Measurements from ENCODE around the gene C16orf95.

C16orf95 gene

DNA sequence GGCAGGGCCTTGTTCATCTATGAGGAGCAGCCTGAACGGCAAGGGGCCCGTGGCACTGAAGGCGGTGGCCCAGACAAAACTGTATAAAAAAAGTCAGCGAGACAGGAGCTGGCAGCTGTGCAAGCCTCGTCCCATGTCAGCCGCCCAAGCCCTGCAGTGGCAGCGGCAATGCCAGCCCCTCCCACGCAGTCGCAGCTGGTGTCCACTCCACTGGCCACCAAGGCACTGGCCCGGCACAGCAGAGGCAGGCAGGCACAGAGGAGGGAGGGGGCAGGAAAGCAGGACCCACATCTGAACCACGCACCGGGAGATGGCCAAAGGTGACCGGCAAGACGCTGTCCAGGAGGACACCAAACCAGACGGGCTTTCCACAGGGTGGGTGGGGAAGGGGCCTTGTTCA, 15.9 kb upstream of the C16orf95 start:
- Histone ChIP-seq H3K4me1 (ENCODE audit: control insufficient read depth in 5 of 5, insufficient read depth in 5 of 5, low read length in 5 of 5) (peaks cover 0 to 40% (median 3%) of the 10 kb centered on the region in 5 donors), H3K36me3 (ENCODE audit: control insufficient read depth in 5 of 5, insufficient read depth in 5 of 5, low read length in 5 of 5) (peaks cover 0 to 84% (median 74%) of the 10 kb centered on the region in 5 donors), H3K4me3 (ENCODE audit: low read depth in 1 of 5, low read length in 5 of 5) (no peak overlapping the region), H3K9me3 (ENCODE audit: control insufficient read depth in 5 of 5, low read length in 5 of 5) (no peaks in the 10 kb centered on the region), H3K9ac (ENCODE audit: low read length in 5 of 5) (no peak overlapping the region), H3K27me3 (ENCODE audit: control insufficient read depth in 5 of 5, insufficient read depth in 4 of 5, low read length in 5 of 5) (peaks cover 0 to 2% (median 0%) of the 10 kb centered on the region in 5 donors), H3K27ac (ENCODE audit: low read depth, low read length) (no peak overlapping the region)

DNA sequence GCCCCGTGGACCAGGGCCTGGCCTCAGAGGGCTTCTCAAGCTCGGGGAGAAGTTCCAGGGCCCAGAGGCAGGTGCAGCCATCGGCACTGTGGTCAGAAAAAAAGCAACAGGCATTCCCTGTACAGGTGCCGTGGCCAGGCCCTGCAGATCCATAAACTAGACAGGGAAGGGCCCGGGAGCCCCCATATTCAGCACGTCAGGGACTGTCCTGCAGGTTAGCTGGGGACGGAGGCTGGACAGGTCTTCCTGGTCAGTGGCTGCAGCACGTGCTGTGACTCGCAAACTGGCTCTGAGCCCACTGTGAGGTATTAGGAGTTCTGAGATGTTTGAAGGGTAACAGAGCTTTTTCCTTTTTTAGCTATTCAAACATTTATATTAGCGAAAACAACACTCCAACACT, 15.0 kb upstream of the C16orf95 start:
- Histone ChIP-seq H3K4me3 (ENCODE audit: low read depth in 1 of 5, low read length in 5 of 5) (no peak overlapping the region), H3K9ac (ENCODE audit: low read length in 5 of 5) (no peak overlapping the region), H3K27me3 (ENCODE audit: control insufficient read depth in 5 of 5, insufficient read depth in 4 of 5, low read length in 5 of 5) (peaks cover 0 to 2% (median 0%) of the 10 kb centered on the region in 5 donors), H3K9me3 (ENCODE audit: control insufficient read depth in 5 of 5, low read length in 5 of 5) (no peaks in the 10 kb centered on the region), H3K27ac (ENCODE audit: low read depth, low read length) (no peak overlapping the region), H3K36me3 (ENCODE audit: control insufficient read depth in 5 of 5, insufficient read depth in 5 of 5, low read length in 5 of 5) (peaks cover 0 to 89% (median 78%) of the 10 kb centered on the region in 5 donors), H3K4me1 (ENCODE audit: control insufficient read depth in 5 of 5, insufficient read depth in 5 of 5, low read length in 5 of 5) (peaks cover 0 to 50% (median 3%) of the 10 kb centered on the region in 5 donors)

GRCh38 chr16:87331241-87331801, 14.1 kb upstream of the C16orf95 start:
- Histone ChIP-seq H3K4me1 (ENCODE audit: control insufficient read depth in 5 of 5, insufficient read depth in 5 of 5, low read length in 5 of 5) (peaks cover 0 to 58% (median 6%) of the 10 kb centered on the region in 5 donors), H3K27me3 (ENCODE audit: control insufficient read depth in 5 of 5, insufficient read depth in 4 of 5, low read length in 5 of 5) (peaks cover 0 to 2% (median 0%) of the 10 kb centered on the region in 5 donors), H3K9ac (ENCODE audit: low read length in 5 of 5) (no peak overlapping the region), H3K4me3 (ENCODE audit: low read depth in 1 of 5, low read length in 5 of 5) (no peak overlapping the region), H3K27ac (ENCODE audit: low read depth, low read length) (no peak overlapping the region), H3K9me3 (ENCODE audit: control insufficient read depth in 5 of 5, low read length in 5 of 5) (no peaks in the 10 kb centered on the region), H3K36me3 (ENCODE audit: control insufficient read depth in 5 of 5, insufficient read depth in 5 of 5, low read length in 5 of 5) (peaks cover 0 to 90% (median 77%) of the 10 kb centered on the region in 5 donors)

- H3K27me3 ChIP-seq (ENCODE audit: control insufficient read depth in 5 of 5, insufficient read depth in 4 of 5, low read length in 5 of 5), result peaks cover 0 to 2% (median 0%) of the 10 kb centered on the region in 5 donors
- no peaks in the 10 kb centered on the region for H3K9me3 ChIP-seq (ENCODE audit: control insufficient read depth in 5 of 5, low read length in 5 of 5)
- H3K36me3 ChIP-seq (ENCODE audit: control insufficient read depth in 5 of 5, insufficient read depth in 5 of 5, low read length in 5 of 5), result peaks cover 0 to 83% (median 70%) of the 10 kb centered on the region in 5 donors
- H3K9ac ChIP-seq (ENCODE audit: low read length in 5 of 5), result peak overlapping the region in 1 of 5 donors; percentile 73
- peaks cover 0 to 65% (median 6%) of the 10 kb centered on the region in 5 donors for H3K4me1 ChIP-seq (ENCODE audit: control insufficient read depth in 5 of 5, insufficient read depth in 5 of 5, low read length in 5 of 5)
- H3K27ac ChIP-seq (ENCODE audit: low read depth, low read length), result no peak overlapping the region
- no peak overlapping the region for H3K4me3 ChIP-seq (ENCODE audit: low read depth in 1 of 5, low read length in 5 of 5)
Observed at GRCh38 chr16:87330646-87331045, 13.5 kb upstream of the C16orf95 start.

DNA sequence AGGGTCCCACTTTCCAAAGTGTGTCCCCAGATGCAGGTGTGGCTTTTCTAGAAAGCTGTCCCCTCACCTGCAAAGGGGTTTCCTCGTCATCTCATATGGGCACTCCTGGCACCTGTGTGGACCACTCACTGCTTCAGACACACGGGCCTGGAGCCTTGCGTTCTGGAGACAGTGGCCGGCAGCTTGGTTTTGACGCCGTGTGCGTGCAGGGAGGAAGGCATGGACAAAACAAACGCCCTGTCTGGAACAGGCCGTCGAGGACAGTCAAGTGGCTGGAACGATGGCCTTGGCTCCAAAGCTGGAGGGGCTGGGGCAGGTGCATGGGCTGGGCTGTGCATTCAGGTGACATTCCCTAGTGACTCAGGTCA, 13.0 kb upstream of the C16orf95 start:
- Histone ChIP-seq H3K36me3 (ENCODE audit: control insufficient read depth in 5 of 5, insufficient read depth in 5 of 5, low read length in 5 of 5) (peaks cover 0 to 79% (median 66%) of the 10 kb centered on the region in 5 donors), H3K4me3 (ENCODE audit: low read depth in 1 of 5, low read length in 5 of 5) (no peak overlapping the region), H3K27ac (ENCODE audit: low read depth, low read length) (no peak overlapping the region), H3K9me3 (ENCODE audit: control insufficient read depth in 5 of 5, low read length in 5 of 5) (no peaks in the 10 kb centered on the region), H3K9ac (ENCODE audit: low read length in 5 of 5) (no peak overlapping the region), H3K4me1 (ENCODE audit: control insufficient read depth in 5 of 5, insufficient read depth in 5 of 5, low read length in 5 of 5) (peaks cover 0 to 69% (median 10%) of the 10 kb centered on the region in 5 donors), H3K27me3 (ENCODE audit: control insufficient read depth in 5 of 5, insufficient read depth in 4 of 5, low read length in 5 of 5) (peaks cover 0 to 2% (median 0%) of the 10 kb centered on the region in 5 donors)

GRCh38 chr16:87329436-87330256, 12.5 kb upstream of the C16orf95 start:
- no peak overlapping the region for H3K9ac ChIP-seq (ENCODE audit: low read length in 5 of 5)
- peaks cover 2 to 75% (median 15%) of the 10 kb centered on the region in 5 donors for H3K4me1 ChIP-seq (ENCODE audit: control insufficient read depth in 5 of 5, insufficient read depth in 5 of 5, low read length in 5 of 5)

GRCh38 chr16:87328846-87329245, 11.7 kb upstream of the C16orf95 start:
- H3K36me3 ChIP-seq (ENCODE audit: control insufficient read depth in 5 of 5, insufficient read depth in 5 of 5, low read length in 5 of 5), result peaks cover 0 to 65% (median 52%) of the 10 kb centered on the region in 5 donors
- H3K27ac ChIP-seq (ENCODE audit: low read depth, low read length), result no peak overlapping the region

More at GRCh38 chr16:87329436-87330256, 12.5 kb upstream of the C16orf95 start:
- H3K4me3 ChIP-seq (ENCODE audit: low read depth in 1 of 5, low read length in 5 of 5), result no peak overlapping the region
- peaks cover 0 to 73% (median 60%) of the 10 kb centered on the region in 5 donors for H3K36me3 ChIP-seq (ENCODE audit: control insufficient read depth in 5 of 5, insufficient read depth in 5 of 5, low read length in 5 of 5)
- no peak overlapping the region for H3K27ac ChIP-seq (ENCODE audit: low read depth, low read length)
- no peaks in the 10 kb centered on the region for H3K9me3 ChIP-seq (ENCODE audit: control insufficient read depth in 5 of 5, low read length in 5 of 5)
- H3K27me3 ChIP-seq (ENCODE audit: control insufficient read depth in 5 of 5, insufficient read depth in 4 of 5, low read length in 5 of 5), result peaks cover 0 to 2% (median 0%) of the 10 kb centered on the region in 5 donors

GRCh38 chr16:87327798-87328495, 10.8 kb upstream of the C16orf95 start:
- no peaks in the 10 kb centered on the region for H3K9me3 ChIP-seq (ENCODE audit: control insufficient read depth in 5 of 5, low read length in 5 of 5)
- no peak overlapping the region for H3K27ac ChIP-seq (ENCODE audit: low read depth, low read length)
- no peak overlapping the region for H3K4me3 ChIP-seq (ENCODE audit: low read depth in 1 of 5, low read length in 5 of 5)
- no peaks in the 10 kb centered on the region for H3K27me3 ChIP-seq (ENCODE audit: control insufficient read depth in 5 of 5, insufficient read depth in 4 of 5, low read length in 5 of 5)
- peaks cover 0 to 56% (median 43%) of the 10 kb centered on the region in 5 donors for H3K36me3 ChIP-seq (ENCODE audit: control insufficient read depth in 5 of 5, insufficient read depth in 5 of 5, low read length in 5 of 5)
- H3K4me1 ChIP-seq (ENCODE audit: control insufficient read depth in 5 of 5, insufficient read depth in 5 of 5, low read length in 5 of 5), result peaks cover 3 to 87% (median 18%) of the 10 kb centered on the region in 5 donors
- no peak overlapping the region for H3K9ac ChIP-seq (ENCODE audit: low read length in 5 of 5)

More at GRCh38 chr16:87328846-87329245, 11.7 kb upstream of the C16orf95 start:
- Histone ChIP-seq H3K27me3 (ENCODE audit: control insufficient read depth in 5 of 5, insufficient read depth in 4 of 5, low read length in 5 of 5) (no peaks in the 10 kb centered on the region), H3K4me3 (ENCODE audit: low read depth in 1 of 5, low read length in 5 of 5) (no peak overlapping the region), H3K9me3 (ENCODE audit: control insufficient read depth in 5 of 5, low read length in 5 of 5) (no peaks in the 10 kb centered on the region), H3K4me1 (ENCODE audit: control insufficient read depth in 5 of 5, insufficient read depth in 5 of 5, low read length in 5 of 5) (peaks cover 3 to 81% (median 18%) of the 10 kb centered on the region in 5 donors), H3K9ac (ENCODE audit: low read length in 5 of 5) (no peak overlapping the region)

- H3K4me1 ChIP-seq (ENCODE audit: control insufficient read depth in 5 of 5, insufficient read depth in 5 of 5, low read length in 5 of 5), result peaks cover 3 to 70% (median 18%) of the 10 kb centered on the region in 5 donors
- H3K27me3 ChIP-seq (ENCODE audit: control insufficient read depth in 5 of 5, insufficient read depth in 4 of 5, low read length in 5 of 5), result no peaks in the 10 kb centered on the region
- no peak overlapping the region for H3K9ac ChIP-seq (ENCODE audit: low read length in 5 of 5)
- peaks cover 0 to 41% (median 30%) of the 10 kb centered on the region in 5 donors for H3K36me3 ChIP-seq (ENCODE audit: control insufficient read depth in 5 of 5, insufficient read depth in 5 of 5, low read length in 5 of 5)
- H3K4me3 ChIP-seq (ENCODE audit: low read depth in 1 of 5, low read length in 5 of 5), result no peak overlapping the region
- peak overlapping the region; percentile 30 for H3K27ac ChIP-seq (ENCODE audit: low read depth, low read length)
- H3K9me3 ChIP-seq (ENCODE audit: control insufficient read depth in 5 of 5, low read length in 5 of 5), result no peaks in the 10 kb centered on the region
Observed at GRCh38 chr16:87326151-87326571, 9.0 kb upstream of the C16orf95 start.
